CD14-positive monocyte (primary cell): ENCODE data around the gene DGUOK. TPM values are rescaled to one million over a fixed set of nuclear protein-coding genes. Genes with fewer than 3 reads are reported as not detected.

Source experiments
- DNase-seq, 3 donors: peaks; one replicate each; pipeline ENCODE4 v3.0.0-alpha.2; 2011 to 2022
- H2AFZ ChIP-seq: 2 replicates; pipeline ENCODE4 v1.6.0; 2012; ENCODE audit warnings: mild to moderate bottlenecking, low read depth, low read length, inconsistent platforms; ENCODE audit not compliant: insufficient read depth, poor library complexity, severe bottlenecking
- H3K27ac ChIP-seq, 2 donors: 1 replicate in 1 of 2; 2 replicates in 1 of 2; pipeline ENCODE4 v1.5.1; 2012 to 2013; ENCODE audit warnings: low read length in 2 of 2, control low read depth in 1 of 2, inconsistent platforms in 1 of 2, low read depth in 1 of 2, mild to moderate bottlenecking in 1 of 2
- H3K27me3 ChIP-seq, 2 donors: one replicate each; pipeline versions ENCODE4 v1.6.0 to v1.6.1; 2011 to 2013; ENCODE audit warnings: low read length in 2 of 2; ENCODE audit not compliant: control insufficient read depth in 2 of 2, insufficient read depth in 2 of 2
- H3K36me3 ChIP-seq, 2 donors: replicated peaks in 1 of 2; 1 replicate in 1 of 2; 2 replicates in 1 of 2; pipeline versions ENCODE4 v1.5.1 to v1.6.1; 2012 to 2013; ENCODE audit warnings: low read length in 2 of 2, control low read depth in 1 of 2, inconsistent platforms in 1 of 2, mild to moderate bottlenecking in 1 of 2; ENCODE audit not compliant: insufficient read depth in 2 of 2, control insufficient read depth in 1 of 2
- H3K4me1 ChIP-seq, 2 donors: 1 replicate in 1 of 2; 2 replicates in 1 of 2; pipeline versions ENCODE4 v1.5.1 to v1.6.1; 2012 to 2013; ENCODE audit warnings: low read length in 2 of 2, control low read depth in 1 of 2, inconsistent platforms in 1 of 2, mild to moderate bottlenecking in 1 of 2, moderate library complexity in 1 of 2; ENCODE audit not compliant: insufficient read depth in 2 of 2, control insufficient read depth in 1 of 2
- H3K4me2 ChIP-seq: replicated peaks from 2 replicates; pipeline ENCODE3; 2012; ENCODE audit warnings: low read length, moderate library complexity, mild to moderate bottlenecking; ENCODE audit not compliant: poor library complexity, severe bottlenecking; ENCODE audit errors: extremely low read depth
- H3K4me3 ChIP-seq, 3 experiments: fragments of 200-600 bp in 1 of 3; sonication (generic) in 1 of 3; replicated peaks in 1 of 3; 1 replicate in 2 of 3; 2 replicates in 1 of 3; pipeline ENCODE4 v1.5.1; 2011 to 2013; ENCODE audit warnings: low read length in 3 of 3, mild to moderate bottlenecking in 3 of 3, control low read depth in 2 of 3, low read depth in 2 of 3, inconsistent platforms in 1 of 3, moderate library complexity in 1 of 3
- H3K79me2 ChIP-seq: 2 replicates; pipeline ENCODE4 v1.6.0; 2012; ENCODE audit warnings: mild to moderate bottlenecking, control low read depth, inconsistent platforms, low read length, moderate library complexity; ENCODE audit not compliant: insufficient read depth
- H3K9ac ChIP-seq: 2 replicates; pipeline ENCODE4 v1.6.0; 2017; ENCODE audit warnings: low read length, mild to moderate bottlenecking; ENCODE audit not compliant: insufficient read depth, poor library complexity, severe bottlenecking
- H3K9me3 ChIP-seq, 2 donors: replicated peaks in 1 of 2; 1 replicate in 1 of 2; 2 replicates in 1 of 2; pipeline versions ENCODE4 v1.5.1 to v1.6.1; 2012 to 2013; ENCODE audit warnings: low read length in 2 of 2, control low read depth in 1 of 2; ENCODE audit not compliant: control insufficient read depth in 1 of 2, insufficient read depth in 1 of 2
- H4K20me1 ChIP-seq: 2 replicates; pipeline ENCODE4 v1.6.0; 2012; ENCODE audit warnings: mild to moderate bottlenecking, low read length, control low read depth, moderate library complexity; ENCODE audit not compliant: insufficient read depth
- H3K27ac Mint-ChIP-seq, 7 donors: one replicate each; pipeline ENCODE4 v1.8.0; 2020; ENCODE audit warnings: mild to moderate bottlenecking in 7 of 7, mixed read lengths in 7 of 7, moderate library complexity in 6 of 7, inconsistent platforms in 2 of 7
- H3K27me3 Mint-ChIP-seq, 3 donors: one replicate each; pipeline ENCODE4 v1.8.0; 2021 to 2022; ENCODE audit warnings: low read depth in 3 of 3, mild to moderate bottlenecking in 3 of 3, mixed read lengths in 3 of 3, moderate library complexity in 3 of 3, inconsistent platforms in 1 of 3
- H3K36me3 Mint-ChIP-seq, 2 donors: one replicate each; pipeline ENCODE4 v1.8.0; 2020; ENCODE audit warnings: mixed read lengths in 2 of 2, inconsistent platforms in 1 of 2, mild to moderate bottlenecking in 1 of 2
- H3K4me1 Mint-ChIP-seq: one replicate; pipeline ENCODE4 v1.8.0; 2020; ENCODE audit warnings: mild to moderate bottlenecking, mixed read lengths
- H3K4me3 Mint-ChIP-seq, 2 donors: one replicate each; pipeline ENCODE4 v1.8.0; 2020; ENCODE audit warnings: mild to moderate bottlenecking in 2 of 2, mixed read lengths in 2 of 2, moderate library complexity in 1 of 2
- H3K9me3 Mint-ChIP-seq, 7 donors: one replicate each; pipeline ENCODE4 v1.8.0; 2020 to 2022; ENCODE audit warnings: mixed read lengths in 7 of 7, mild to moderate bottlenecking in 6 of 7, moderate library complexity in 6 of 7, inconsistent platforms in 2 of 7
- CTCF ChIP-seq: fragments of 200-600 bp; IDR thresholded peaks from one replicate; pipeline ENCODE4 v1.8.0; 2022; ENCODE audit warnings: antibody characterized with exemption, mild to moderate bottlenecking
- WGBS: methylation state at CpG from one replicate; pipeline ENCODE4 v1.1.5; 2013; ENCODE audit warnings: missing lambda C conversion rate; ENCODE audit not compliant: insufficient coverage; 5-methylcytosine and 5-hydroxymethylcytosine counted together
- intact Hi-C, 2 donors: fragments of 100-400 bp; cut with micrococcal nuclease; formaldehyde crosslinking; loops; one replicate each; pipeline versions ENCODE4 v1.15.0 to v1.15.1; 2023
- polyA plus RNA-seq, 3 donors: library from polyadenylated mRNA; depleted of rRNA in 1 of 3; unstranded in 2 of 3; stranded (reverse) in 1 of 3; fragments of 300-500 nt in 2 of 3; fragments of >200 nt in 1 of 3; fragmentation: Illumina TruSeq in 2 of 3; gene quantifications; 1 replicate in 2 of 3; 2 replicates in 1 of 3; pipeline ENCODE4 v1.2.3, GENCODE V29; 2012 to 2021

DGUOK gene
- polyA plus RNA-seq, 3 donors: 62.9 to 129 (median 123) TPM

GRCh38 chr2:73997813-73998212 is 71.1 kb downstream of the DGUOK start:
- Histone ChIP-seq H3K9me3 (no peaks in the 10 kb centered on the region), H3K79me2 (peaks cover 99% of the 10 kb centered on the region), H3K4me3 (no peak overlapping the region), H3K27me3 (no peaks in the 10 kb centered on the region), H3K4me2 (no peak overlapping the region), H2AFZ (no peak overlapping the region), H3K36me3 (peaks cover 17 to 63% of the 10 kb centered on the region in 2 donors), H4K20me1 (peaks cover 99% of the 10 kb centered on the region), H3K4me1 (peaks cover 33 to 59% of the 10 kb centered on the region in 2 donors), H3K27ac (no peak overlapping the region), H3K9ac (no peak overlapping the region)
- intact Hi-C loops: no loop called here
- Mint-ChIP-seq H3K36me3 (peaks cover 42 to 63% of the 10 kb centered on the region in 2 donors), H3K9me3 (no peaks in the 10 kb centered on the region), H3K27me3 (peaks cover 1 to 3% (median 3%) of the 10 kb centered on the region in 3 donors), H3K27ac (peak overlapping the region in 2 of 7 donors; percentile 27 to 63), H3K4me3 (no peak overlapping the region), H3K4me1 (peaks cover 85% of the 10 kb centered on the region)
- WGBS: 100% methylated on average over 1 of the region's 6 CpGs
- no peak for DNase-seq
- TF ChIP-seq CTCF: no peak

- Histone ChIP-seq H3K4me1 (peaks cover 31 to 57% of the 10 kb centered on the region in 2 donors), H3K27ac (no peak overlapping the region), H3K9me3 (no peaks in the 10 kb centered on the region), H3K36me3 (peaks cover 14 to 57% of the 10 kb centered on the region in 2 donors), H3K4me2 (no peak overlapping the region), H3K4me3 (no peak overlapping the region), H3K9ac (no peak overlapping the region), H2AFZ (no peak overlapping the region), H3K79me2 (peaks cover 99% of the 10 kb centered on the region), H3K27me3 (no peaks in the 10 kb centered on the region), H4K20me1 (peaks cover 99% of the 10 kb centered on the region)
- Mint-ChIP-seq H3K27me3 (peaks cover 1 to 3% (median 3%) of the 10 kb centered on the region in 3 donors), H3K4me3 (no peak overlapping the region), H3K27ac (peak overlapping the region in 2 of 7 donors; percentile 38 to 39), H3K4me1 (peaks cover 84% of the 10 kb centered on the region), H3K36me3 (peaks cover 39 to 61% of the 10 kb centered on the region in 2 donors), H3K9me3 (no peaks in the 10 kb centered on the region)
- no peak for TF ChIP-seq CTCF
- intact Hi-C loops: no loop called here
- no peak for DNase-seq
- 95% methylated on average over 3 of the region's 8 CpGs for WGBS
Observed at GRCh38 chr2:73998451-73998850, 71.8 kb downstream of the DGUOK start.
